Endothelial cell of umbilical vein (primary cell): ENCODE measurements around the gene RAB14.

Experiments used
- CTCF ChIP-seq, 2 donors: IDR thresholded peaks; 1 replicate in 1 of 2; 2 replicates in 1 of 2; pipeline ENCODE4 v1.5.1; 2011; ENCODE audit warnings: low read length in 2 of 2, mild to moderate bottlenecking in 2 of 2, moderate library complexity in 2 of 2, control low read depth in 1 of 2, inconsistent platforms in 1 of 2, low read depth in 1 of 2; ENCODE audit not compliant: insufficient read depth in 1 of 2; ENCODE audit errors: extremely low read depth in 1 of 2
- POLR2A ChIP-seq: IDR thresholded peaks from 2 replicates; pipeline ENCODE4 v1.6.1; 2012; ENCODE audit warnings: low read depth, mild to moderate bottlenecking, control low read depth, low read length

GRCh38 chr9:121218357-121219027, 16.8 kb upstream of the RAB14 start:
- no peak for TF ChIP-seq CTCF (IDR thresholded peaks at IDR 0.05; ENCODE audit: extremely low read depth in 1 of 2, insufficient read depth in 1 of 2, low read depth in 1 of 2, low read length in 2 of 2)
- TF ChIP-seq POLR2A: no peak
